Measurements from ENCODE around the gene GNPDA1.

GNPDA1 gene

GRCh38 chr5:142012186-142012785 lies 541 bp downstream of the GNPDA1 start:
- no peaks in the 10 kb centered on the region for H3K36me3 ChIP-seq
- peak overlapping the region; percentile 62 for H3K4me3 ChIP-seq
- peak overlapping the region; percentile 80 for H3K4me2 ChIP-seq
- H3K9ac ChIP-seq = peak overlapping the region; percentile 57; the same call in 1 of the 2 replicates
- TF ChIP-seq Cebpa-rat (IDR thresholded peaks at IDR 0.05) = no peak
- H3K4me1 ChIP-seq = peaks cover 57% of the 10 kb centered on the region
- H3K27me3 ChIP-seq = peaks cover 29% of the 10 kb centered on the region
- H3K9me3 ChIP-seq = peaks cover 6% of the 10 kb centered on the region; the same call in 1 of the 2 replicates
- 0 out of 2 replicates have a peak overlapping the region, but pooled peaks have one; percentile 18 for H3K27ac ChIP-seq
- H4K20me1 ChIP-seq = no peaks in the 10 kb centered on the region

- Histone ChIP-seq H4K20me1 (no peaks in the 10 kb centered on the region), H3K4me1 (peaks cover 57% of the 10 kb centered on the region), H3K9ac (no peak overlapping the region), H3K4me2 (peak overlapping the region; percentile 80; the same call in 1 of the 2 replicates), H3K4me3 (no peak overlapping the region), H3K9me3 (peaks cover 6% of the 10 kb centered on the region; the same call in 1 of the 2 replicates), H3K27me3 (peaks cover 29% of the 10 kb centered on the region), H3K36me3 (no peaks in the 10 kb centered on the region), H3K27ac (no peak overlapping the region)
- TF ChIP-seq Cebpa-rat (IDR thresholded peaks at IDR 0.05) = no peak
Measured at GRCh38 chr5:142011572-142012185, 1.1 kb downstream of the GNPDA1 start.

- H3K4me3 ChIP-seq = no peak overlapping the region
- peaks cover 6% of the 10 kb centered on the region; the same call in 1 of the 2 replicates for H3K36me3 ChIP-seq
- no peak for TF ChIP-seq Cebpa-rat (IDR thresholded peaks at IDR 0.05)
- H3K9ac ChIP-seq = no peak overlapping the region
- H3K4me1 ChIP-seq = peaks cover 43% of the 10 kb centered on the region
- no peak overlapping the region for H3K4me2 ChIP-seq
- peaks cover 29% of the 10 kb centered on the region for H3K27me3 ChIP-seq
- no peak overlapping the region for H3K27ac ChIP-seq
- H3K9me3 ChIP-seq = peaks cover 6% of the 10 kb centered on the region; the same call in 1 of the 2 replicates
- no peaks in the 10 kb centered on the region for H4K20me1 ChIP-seq
Measured at GRCh38 chr5:142009886-142010285, 2.9 kb downstream of the GNPDA1 start.

GRCh38 chr5:142008813-142009212 lies 4.0 kb downstream of the GNPDA1 start:
- peaks cover 24% of the 10 kb centered on the region for H3K27me3 ChIP-seq
- no peak overlapping the region for H3K4me3 ChIP-seq
- no peaks in the 10 kb centered on the region for H4K20me1 ChIP-seq
- no peak overlapping the region for H3K4me2 ChIP-seq
- no peak overlapping the region for H3K9ac ChIP-seq
- peaks cover 6% of the 10 kb centered on the region; the same call in 1 of the 2 replicates for H3K9me3 ChIP-seq
- no peak overlapping the region for H3K27ac ChIP-seq
- peaks cover 9% of the 10 kb centered on the region; the same call in 1 of the 2 replicates for H3K36me3 ChIP-seq
- no peak for TF ChIP-seq Cebpa-rat (IDR thresholded peaks at IDR 0.05)
- H3K4me1 ChIP-seq = peaks cover 33% of the 10 kb centered on the region

- Histone ChIP-seq H3K9me3 (no peaks in the 10 kb centered on the region), H3K4me2 (no peak overlapping the region), H3K27me3 (peaks cover 8% of the 10 kb centered on the region), H4K20me1 (no peaks in the 10 kb centered on the region), H3K4me3 (no peak overlapping the region), H3K27ac (no peak overlapping the region), H3K36me3 (peaks cover 15% of the 10 kb centered on the region; the same call in 1 of the 2 replicates), H3K4me1 (peaks cover 18% of the 10 kb centered on the region), H3K9ac (no peak overlapping the region)
- no peak for TF ChIP-seq Cebpa-rat (IDR thresholded peaks at IDR 0.05)
Measured at GRCh38 chr5:142007237-142007544, 5.6 kb downstream of the GNPDA1 start.

GRCh38 chr5:142006363-142007236 lies 6.2 kb downstream of the GNPDA1 start:
- Histone ChIP-seq H3K4me2 (peak overlapping the region; percentile 29; the same call in 1 of the 2 replicates), H3K27ac (no peak overlapping the region), H3K27me3 (peaks cover 2% of the 10 kb centered on the region; the same call in 1 of the 2 replicates), H3K9me3 (no peaks in the 10 kb centered on the region), H3K4me1 (peaks cover 18% of the 10 kb centered on the region), H3K36me3 (peaks cover 15% of the 10 kb centered on the region; the same call in 1 of the 2 replicates), H4K20me1 (no peaks in the 10 kb centered on the region), H3K4me3 (no peak overlapping the region), H3K9ac (no peak overlapping the region)
- no peak for TF ChIP-seq Cebpa-rat (IDR thresholded peaks at IDR 0.05)

GRCh38 chr5:142003266-142003800 lies 9.5 kb downstream of the GNPDA1 start:
- peaks cover 21% of the 10 kb centered on the region for H3K4me1 ChIP-seq
- H3K4me3 ChIP-seq = no peak overlapping the region
- H3K4me2 ChIP-seq = no peak overlapping the region
- no peak overlapping the region for H3K9ac ChIP-seq
- H3K36me3 ChIP-seq = peaks cover 29% of the 10 kb centered on the region
- no peak for TF ChIP-seq Cebpa-rat (IDR thresholded peaks at IDR 0.05)
- H4K20me1 ChIP-seq = no peaks in the 10 kb centered on the region
- no peaks in the 10 kb centered on the region for H3K27me3 ChIP-seq
- no peaks in the 10 kb centered on the region for H3K9me3 ChIP-seq
- H3K27ac ChIP-seq = no peak overlapping the region

GRCh38 chr5:142000704-142001484 lies 11.9 kb downstream of the GNPDA1 start:
- peaks cover 34% of the 10 kb centered on the region for H3K36me3 ChIP-seq

GRCh38 chr5:142000173-142000572 lies 12.7 kb downstream of the GNPDA1 start:
- Histone ChIP-seq H4K20me1 (0 out of 2 replicates have a peak, but pooled peaks cover 3% of the 10 kb centered on the region), H3K9ac (no peak overlapping the region), H3K9me3 (no peaks in the 10 kb centered on the region), H3K27me3 (no peaks in the 10 kb centered on the region), H3K36me3 (peaks cover 30% of the 10 kb centered on the region), H3K27ac (no peak overlapping the region), H3K4me1 (peaks cover 12% of the 10 kb centered on the region), H3K4me3 (no peak overlapping the region), H3K4me2 (no peak overlapping the region)
- no peak for TF ChIP-seq Cebpa-rat (IDR thresholded peaks at IDR 0.05)

More at GRCh38 chr5:142000704-142001484, 11.9 kb downstream of the GNPDA1 start:
- H3K9me3 ChIP-seq = no peaks in the 10 kb centered on the region
- H3K4me2 ChIP-seq = peak overlapping the region; percentile 50
- H4K20me1 ChIP-seq = no peaks in the 10 kb centered on the region
- no peak overlapping the region for H3K27ac ChIP-seq
- no peak for TF ChIP-seq Cebpa-rat (IDR thresholded peaks at IDR 0.05)
- peaks cover 10% of the 10 kb centered on the region for H3K4me1 ChIP-seq
- H3K9ac ChIP-seq = no peak overlapping the region
- H3K4me3 ChIP-seq = no peak overlapping the region
- no peaks in the 10 kb centered on the region for H3K27me3 ChIP-seq

Measured in BLaER1 (cell line).